ENCODE data around the gene TGM2. TPM values are rescaled to one million over a fixed set of nuclear protein-coding genes. Genes with fewer than 3 reads are reported as not detected.

TGM2 gene
- total RNA-seq, 1 donor from 2014 or later, result 92.8 TPM

DNA sequence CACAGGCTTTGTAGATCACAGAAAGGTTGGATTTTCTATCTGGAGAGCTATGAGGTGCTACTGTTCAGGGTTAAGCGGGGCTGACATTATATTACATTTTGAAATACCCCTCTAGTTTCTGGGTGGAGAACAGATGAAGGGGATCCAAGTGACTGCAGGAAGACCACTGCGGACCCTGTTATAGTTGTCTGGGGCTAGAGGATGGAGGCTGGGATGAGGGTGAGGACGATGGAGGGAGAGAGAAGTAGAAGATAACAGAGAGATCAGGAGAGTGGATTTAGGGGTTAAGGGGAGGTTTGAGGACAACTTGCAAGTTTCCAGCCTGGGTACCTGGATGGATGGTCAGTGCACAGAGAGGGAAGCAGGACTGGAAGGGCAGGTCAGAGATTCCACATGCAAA, 43.5 kb upstream of the TGM2 start:
- intact Hi-C loops (cut with DNase I), result no loop called here
- Histone ChIP-seq H3K4me1 (peaks cover 7% of the 10 kb centered on the region), H3K9me3 (no peaks in the 10 kb centered on the region), H3K36me3 (no peaks in the 10 kb centered on the region), H3K27me3 (no peaks in the 10 kb centered on the region), H3K4me3 (no peak overlapping the region), H3K27ac (no peak overlapping the region)
- DNase-seq (ENCODE audit: extremely low spot score in 2 of 2), result no peak
- no peak for TF ChIP-seq POLR2A (IDR thresholded peaks at IDR 0.05)
- TF ChIP-seq, protein P1, sequence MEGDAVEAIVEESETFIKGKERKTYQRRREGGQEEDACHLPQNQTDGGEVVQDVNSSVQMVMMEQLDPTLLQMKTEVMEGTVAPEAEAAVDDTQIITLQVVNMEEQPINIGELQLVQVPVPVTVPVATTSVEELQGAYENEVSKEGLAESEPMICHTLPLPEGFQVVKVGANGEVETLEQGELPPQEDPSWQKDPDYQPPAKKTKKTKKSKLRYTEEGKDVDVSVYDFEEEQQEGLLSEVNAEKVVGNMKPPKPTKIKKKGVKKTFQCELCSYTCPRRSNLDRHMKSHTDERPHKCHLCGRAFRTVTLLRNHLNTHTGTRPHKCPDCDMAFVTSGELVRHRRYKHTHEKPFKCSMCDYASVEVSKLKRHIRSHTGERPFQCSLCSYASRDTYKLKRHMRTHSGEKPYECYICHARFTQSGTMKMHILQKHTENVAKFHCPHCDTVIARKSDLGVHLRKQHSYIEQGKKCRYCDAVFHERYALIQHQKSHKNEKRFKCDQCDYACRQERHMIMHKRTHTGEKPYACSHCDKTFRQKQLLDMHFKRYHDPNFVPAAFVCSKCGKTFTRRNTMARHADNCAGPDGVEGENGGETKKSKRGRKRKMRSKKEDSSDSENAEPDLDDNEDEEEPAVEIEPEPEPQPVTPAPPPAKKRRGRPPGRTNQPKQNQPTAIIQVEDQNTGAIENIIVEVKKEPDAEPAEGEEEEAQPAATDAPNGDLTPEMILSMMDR (IDR thresholded peaks at IDR 0.05), result no peak
- no peak for TF ChIP-seq POLR2AphosphoS5 (IDR thresholded peaks at IDR 0.05; ENCODE audit: insufficient read depth in 1 of 2, low read depth in 1 of 2)

DNA sequence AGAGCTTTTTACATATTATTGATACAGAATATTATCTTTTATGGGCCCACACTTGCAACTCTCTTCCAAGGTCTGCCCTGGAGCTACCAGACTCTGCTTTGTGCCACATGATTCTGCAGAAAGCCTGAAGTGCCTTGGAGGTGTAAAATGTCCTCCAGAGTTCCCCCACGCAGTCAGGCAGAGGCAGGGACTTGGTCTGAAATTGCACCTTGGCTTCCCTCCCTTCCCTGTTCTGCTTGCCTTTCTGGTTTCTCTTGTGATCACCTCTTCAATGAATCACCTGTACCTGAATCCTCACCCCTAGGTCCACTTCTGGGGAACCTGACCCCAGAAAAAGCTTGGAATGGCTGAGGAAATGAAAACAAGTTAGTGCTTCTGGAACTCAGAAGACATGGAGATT, 43.0 kb upstream of the TGM2 start:
- Histone ChIP-seq H3K27ac (no peak overlapping the region), H3K27me3 (no peaks in the 10 kb centered on the region), H3K4me3 (no peak overlapping the region), H3K4me1 (peaks cover 5% of the 10 kb centered on the region), H3K9me3 (no peaks in the 10 kb centered on the region), H3K36me3 (no peaks in the 10 kb centered on the region)
- TF ChIP-seq, protein P1 (IDR thresholded peaks at IDR 0.05), result no peak
- TF ChIP-seq POLR2A (IDR thresholded peaks at IDR 0.05), result no peak
- TF ChIP-seq POLR2AphosphoS5 (IDR thresholded peaks at IDR 0.05; ENCODE audit: insufficient read depth in 1 of 2, low read depth in 1 of 2), result no peak
- DNase-seq (ENCODE audit: extremely low spot score in 2 of 2), result no peak
- intact Hi-C loops (cut with DNase I), result no loop called here

DNA sequence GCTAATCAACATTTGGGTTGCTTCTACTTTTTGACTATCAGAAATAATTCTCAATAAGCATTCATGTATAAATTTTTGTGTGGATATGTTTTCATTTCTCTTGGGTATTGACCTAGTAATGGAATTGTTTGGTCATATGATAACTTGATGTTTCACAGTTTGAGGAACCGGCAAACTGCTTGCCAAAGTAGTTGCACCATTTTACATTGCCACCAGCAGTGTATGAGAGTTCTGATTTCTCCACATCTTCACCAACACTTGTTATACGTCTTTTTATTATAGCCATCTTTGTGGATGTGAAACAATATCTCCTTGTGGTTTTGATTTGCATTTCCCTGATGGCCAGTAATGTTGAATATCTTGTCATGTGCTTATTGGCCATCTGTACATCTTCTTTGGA, 42.6 kb upstream of the TGM2 start:
- no peaks in the 10 kb centered on the region for H3K27me3 ChIP-seq
- intact Hi-C loops (cut with DNase I), result no loop called here
- no peak overlapping the region for H3K4me3 ChIP-seq
- H3K9me3 ChIP-seq, result no peaks in the 10 kb centered on the region
- no peaks in the 10 kb centered on the region for H3K36me3 ChIP-seq
- H3K4me1 ChIP-seq, result peaks cover under 1% of the 10 kb centered on the region
- H3K27ac ChIP-seq, result no peak overlapping the region
- no peak for DNase-seq (ENCODE audit: extremely low spot score in 2 of 2)
- TF ChIP-seq POLR2AphosphoS5 (IDR thresholded peaks at IDR 0.05; ENCODE audit: insufficient read depth in 1 of 2, low read depth in 1 of 2) (no peak), POLR2A (IDR thresholded peaks at IDR 0.05) (no peak)
- TF ChIP-seq, protein P1 (IDR thresholded peaks at IDR 0.05), result no peak

DNA sequence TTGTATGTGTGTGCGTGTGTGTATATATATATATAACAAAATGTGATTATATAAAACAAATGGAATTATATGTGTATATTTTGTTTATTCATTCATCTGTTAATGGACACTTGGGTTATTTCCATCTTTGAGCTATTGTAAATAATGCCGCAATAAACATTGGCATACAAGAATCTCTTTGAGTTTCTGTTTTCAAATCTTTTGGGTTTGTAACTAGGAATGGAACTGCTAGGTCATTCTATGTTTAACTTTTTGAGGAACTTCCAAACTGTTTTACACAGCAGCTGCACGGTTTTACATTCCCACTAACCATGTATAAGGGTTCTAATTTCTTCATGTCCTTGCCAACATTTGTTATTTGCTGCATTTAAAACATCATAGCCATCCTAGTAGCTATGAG, 39.9 kb upstream of the TGM2 start:
- H3K27me3 ChIP-seq, result no peaks in the 10 kb centered on the region
- no peak overlapping the region for H3K4me3 ChIP-seq
- H3K4me1 ChIP-seq, result no peaks in the 10 kb centered on the region
- no peaks in the 10 kb centered on the region for H3K36me3 ChIP-seq
- no peak overlapping the region for H3K27ac ChIP-seq
- H3K9me3 ChIP-seq, result no peaks in the 10 kb centered on the region
- TF ChIP-seq, protein P1 (IDR thresholded peaks at IDR 0.05), result no peak
- TF ChIP-seq POLR2A (IDR thresholded peaks at IDR 0.05) (no peak), POLR2AphosphoS5 (IDR thresholded peaks at IDR 0.05; ENCODE audit: insufficient read depth in 1 of 2, low read depth in 1 of 2) (no peak)
- DNase-seq (ENCODE audit: extremely low spot score in 2 of 2), result no peak
- intact Hi-C loops (cut with DNase I), result no loop called here

DNA sequence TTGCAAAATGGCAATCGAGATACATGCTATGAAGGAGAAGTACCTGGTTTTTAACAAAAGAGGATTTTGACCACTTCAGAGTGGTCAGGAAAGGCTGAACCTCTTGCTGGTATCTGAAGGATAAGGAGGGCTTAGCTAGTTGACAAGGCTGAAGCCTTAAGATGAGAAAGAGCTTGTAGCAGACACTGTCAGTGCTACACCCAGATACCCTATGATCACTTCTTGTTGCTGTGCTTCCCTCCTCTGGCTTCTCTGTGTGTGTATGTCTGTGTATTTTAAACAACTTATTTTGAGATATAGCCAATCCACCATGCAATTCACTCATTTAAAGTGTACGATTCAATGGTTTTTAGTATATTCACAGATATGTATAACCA, 38.9 kb upstream of the TGM2 start:
- no peaks in the 10 kb centered on the region for H3K36me3 ChIP-seq
- H3K27me3 ChIP-seq, result no peaks in the 10 kb centered on the region
- no peaks in the 10 kb centered on the region for H3K9me3 ChIP-seq
- no peak for DNase-seq (ENCODE audit: extremely low spot score in 2 of 2)
- H3K4me3 ChIP-seq, result no peak overlapping the region
- intact Hi-C loops (cut with DNase I), result no loop called here
- no peak overlapping the region for H3K27ac ChIP-seq
- no peaks in the 10 kb centered on the region for H3K4me1 ChIP-seq
- no peak for TF ChIP-seq POLR2AphosphoS5 (IDR thresholded peaks at IDR 0.05; ENCODE audit: insufficient read depth in 1 of 2, low read depth in 1 of 2)
- TF ChIP-seq, protein P1 (IDR thresholded peaks at IDR 0.05), result no peak
- TF ChIP-seq POLR2A (IDR thresholded peaks at IDR 0.05), result no peak
